KOPT-K1 (cell line): ENCODE results near the gene EMILIN2.
"Not testable (repeated sequence)": the region's sequence is repeated elsewhere in the genome, so short reads cannot be mapped to it uniquely, and the experiment has no call there.

ENCODE experiments used
- H3K27ac ChIP-seq: fragments of 200-600 bp; sonication (generic); 2 replicates; pipeline ENCODE4 v1.5.1; 2016; ENCODE audit warnings: antibody characterized with exemption, mild to moderate bottlenecking, low read depth, low read length; ENCODE audit not compliant: poor library complexity, severe bottlenecking
- H3K36me3 ChIP-seq: fragments of 200-600 bp; sonication (generic); 2 replicates; pipeline ENCODE4 v1.5.1; 2017; ENCODE audit warnings: antibody characterized with exemption, mild to moderate bottlenecking, low read length, moderate library complexity; ENCODE audit not compliant: insufficient read depth
- H3K9me3 ChIP-seq: fragments of 200-600 bp; sonication (generic); 2 replicates; pipeline ENCODE4 v1.5.1; 2017; ENCODE audit warnings: antibody characterized with exemption, low read length, mild to moderate bottlenecking; ENCODE audit not compliant: insufficient read depth, poor library complexity, severe bottlenecking

Gene EMILIN2

GRCh38 chr18:2825613-2826175 lies 21.1 kb upstream of the EMILIN2 start:
- Histone ChIP-seq H3K9me3 (no peaks in the 10 kb centered on the region), H3K27ac (no peak overlapping the region), H3K36me3 (no peaks in the 10 kb centered on the region)

- Histone ChIP-seq H3K9me3 (no peaks in the 10 kb centered on the region), H3K27ac (no peak overlapping the region), H3K36me3 (no peaks in the 10 kb centered on the region)
These were observed 20.2 kb upstream of the EMILIN2 start for GRCh38 chr18:2826581-2826980.

GRCh38 chr18:2827061-2827460 lies 19.7 kb upstream of the EMILIN2 start:
- Histone ChIP-seq H3K9me3 (no peaks in the 10 kb centered on the region), H3K36me3 (no peaks in the 10 kb centered on the region), H3K27ac (no peak overlapping the region)

- not testable (repeated sequence) for H3K27ac ChIP-seq, H3K36me3 ChIP-seq, H3K9me3 ChIP-seq
These were observed 10.7 kb upstream of the EMILIN2 start for GRCh38 chr18:2836118-2836517.

- H3K9me3 ChIP-seq, H3K36me3 ChIP-seq, H3K27ac ChIP-seq: not testable (repeated sequence)
These were observed 9.5 kb upstream of the EMILIN2 start for GRCh38 chr18:2837290-2837689.

- no peak overlapping the region for H3K27ac ChIP-seq
These were observed 7.6 kb upstream of the EMILIN2 start for GRCh38 chr18:2839202-2839601.

GRCh38 chr18:2840521-2840920 lies 6.3 kb upstream of the EMILIN2 start:
- Histone ChIP-seq H3K36me3 (no peaks in the 10 kb centered on the region), H3K9me3 (no peaks in the 10 kb centered on the region), H3K27ac (no peak overlapping the region)

More at GRCh38 chr18:2839202-2839601, 7.6 kb upstream of the EMILIN2 start:
- Histone ChIP-seq H3K36me3 (no peaks in the 10 kb centered on the region), H3K9me3 (no peaks in the 10 kb centered on the region)

- H3K9me3 ChIP-seq, result no peaks in the 10 kb centered on the region
- no peak overlapping the region for H3K27ac ChIP-seq
- H3K36me3 ChIP-seq, result no peaks in the 10 kb centered on the region
These were observed 3.7 kb upstream of the EMILIN2 start for GRCh38 chr18:2843146-2843545.

- no peaks in the 10 kb centered on the region for H3K9me3 ChIP-seq
- H3K36me3 ChIP-seq, result no peaks in the 10 kb centered on the region
- H3K27ac ChIP-seq, result no peak overlapping the region
These were observed 1.6 kb upstream of the EMILIN2 start for GRCh38 chr18:2845172-2845571.

- Histone ChIP-seq H3K36me3 (no peaks in the 10 kb centered on the region), H3K27ac (no peak overlapping the region), H3K9me3 (no peaks in the 10 kb centered on the region)
These were observed 776 bp downstream of the EMILIN2 start for GRCh38 chr18:2847317-2848246.

GRCh38 chr18:2848247-2849246 lies 1.7 kb downstream of the EMILIN2 start:
- H3K9me3 ChIP-seq, result no peaks in the 10 kb centered on the region
- no peak overlapping the region for H3K27ac ChIP-seq
- H3K36me3 ChIP-seq, result no peaks in the 10 kb centered on the region

GRCh38 chr18:2850816-2851215 lies 4.0 kb downstream of the EMILIN2 start:
- Histone ChIP-seq H3K27ac (no peak overlapping the region), H3K36me3 (no peaks in the 10 kb centered on the region), H3K9me3 (no peaks in the 10 kb centered on the region)

- Histone ChIP-seq H3K27ac (no peak overlapping the region), H3K36me3 (no peaks in the 10 kb centered on the region), H3K9me3 (no peaks in the 10 kb centered on the region)
These were observed 5.0 kb downstream of the EMILIN2 start for GRCh38 chr18:2851771-2852170.

GRCh38 chr18:2852460-2852859 lies 5.7 kb downstream of the EMILIN2 start:
- not testable (repeated sequence) for H3K36me3 ChIP-seq, H3K9me3 ChIP-seq, H3K27ac ChIP-seq
